ENCODE data around the gene APC2. TPM values are rescaled to one million over a fixed set of nuclear protein-coding genes. Genes with fewer than 3 reads are reported as not detected.

The APC2 gene
- polyA plus RNA-seq, 1 experiment: 0.09 TPM

DNA sequence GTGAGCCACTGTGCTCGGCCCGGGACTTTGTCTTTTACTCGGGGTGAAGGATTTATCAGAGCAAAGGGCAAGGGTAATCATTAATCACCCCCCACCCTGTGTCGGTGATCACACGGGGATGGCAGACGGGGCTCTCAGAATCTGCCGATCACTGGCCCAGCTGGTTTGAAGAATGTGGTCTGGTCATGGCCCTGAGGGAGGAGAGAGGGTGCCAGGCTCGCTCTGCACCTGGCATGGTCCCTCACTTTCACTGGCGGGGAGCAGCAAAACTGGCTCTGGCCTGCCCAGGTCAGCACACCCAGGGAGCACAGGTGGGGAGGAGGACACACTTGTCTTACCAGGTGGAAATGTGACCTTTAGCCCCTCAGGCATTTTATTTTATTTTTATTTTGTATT, 51.3 kb downstream of the APC2 start:
- POLR2A ChIA-PET: interaction anchor here (1.0 kb wide), 1 partner anchor 10 kb away, joined by 3 read pairs; the partner anchor contains the start of gene REEP6
- TF ChIP-seq, protein P1, sequence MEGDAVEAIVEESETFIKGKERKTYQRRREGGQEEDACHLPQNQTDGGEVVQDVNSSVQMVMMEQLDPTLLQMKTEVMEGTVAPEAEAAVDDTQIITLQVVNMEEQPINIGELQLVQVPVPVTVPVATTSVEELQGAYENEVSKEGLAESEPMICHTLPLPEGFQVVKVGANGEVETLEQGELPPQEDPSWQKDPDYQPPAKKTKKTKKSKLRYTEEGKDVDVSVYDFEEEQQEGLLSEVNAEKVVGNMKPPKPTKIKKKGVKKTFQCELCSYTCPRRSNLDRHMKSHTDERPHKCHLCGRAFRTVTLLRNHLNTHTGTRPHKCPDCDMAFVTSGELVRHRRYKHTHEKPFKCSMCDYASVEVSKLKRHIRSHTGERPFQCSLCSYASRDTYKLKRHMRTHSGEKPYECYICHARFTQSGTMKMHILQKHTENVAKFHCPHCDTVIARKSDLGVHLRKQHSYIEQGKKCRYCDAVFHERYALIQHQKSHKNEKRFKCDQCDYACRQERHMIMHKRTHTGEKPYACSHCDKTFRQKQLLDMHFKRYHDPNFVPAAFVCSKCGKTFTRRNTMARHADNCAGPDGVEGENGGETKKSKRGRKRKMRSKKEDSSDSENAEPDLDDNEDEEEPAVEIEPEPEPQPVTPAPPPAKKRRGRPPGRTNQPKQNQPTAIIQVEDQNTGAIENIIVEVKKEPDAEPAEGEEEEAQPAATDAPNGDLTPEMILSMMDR (IDR thresholded peaks at IDR 0.05; ENCODE audit: low read depth, low read length): no peak
- H3K9me3 ChIP-seq (ENCODE audit: control insufficient read depth, insufficient read depth, low read length): peaks cover 9% of the 10 kb centered on the region
- H3K27me3 ChIP-seq (ENCODE audit: control insufficient read depth, insufficient read depth, low read length): peaks cover 22% of the 10 kb centered on the region
- no peak overlapping the region for H3K4me3 ChIP-seq (ENCODE audit: low read depth, low read length)
- CTCF ChIA-PET: no interaction called here
- H3K27ac ChIP-seq (ENCODE audit: low read depth, low read length): no peak overlapping the region
- no peak for DNase-seq (ENCODE audit: low read depth, low spot score)

DNA sequence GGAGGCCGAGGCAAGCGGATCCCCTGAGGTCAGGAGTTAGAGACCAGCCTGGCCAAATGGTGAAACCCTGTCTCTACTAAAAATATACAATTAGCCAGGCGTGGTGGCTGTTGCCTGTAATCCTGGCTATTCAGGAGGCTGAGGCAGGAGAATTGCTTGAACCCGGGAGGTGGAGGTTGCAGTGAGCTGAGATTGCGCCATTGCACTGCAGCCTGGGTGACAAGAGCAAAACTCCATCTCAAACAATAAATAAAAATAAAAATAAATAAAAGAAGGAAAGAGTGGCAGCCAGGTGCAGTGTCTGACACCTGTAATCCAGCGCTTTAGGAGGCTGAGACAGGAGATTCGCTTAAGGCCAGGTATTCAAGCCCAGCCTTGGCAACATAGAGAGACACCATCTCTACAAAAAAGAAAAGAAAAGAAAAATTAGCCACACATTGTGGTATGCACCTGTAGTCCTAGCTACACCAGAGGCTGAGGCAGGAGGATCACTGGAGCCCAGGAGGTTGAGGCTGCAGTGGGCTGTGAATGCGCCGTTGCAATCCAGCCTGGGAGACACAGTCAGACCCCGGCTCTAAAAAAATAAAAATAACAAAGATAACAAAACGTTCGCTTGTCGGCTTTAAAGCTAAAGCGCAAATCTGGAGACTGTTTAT, 52.6 kb downstream of the APC2 start:
- POLR2A ChIA-PET: interaction anchor here (0.7 kb wide), 1 partner anchor 234 kb away, joined by 12 read pairs; no protein-coding TSS in a partner anchor
- H3K9me3 ChIP-seq (ENCODE audit: control insufficient read depth, insufficient read depth, low read length): peaks cover 15% of the 10 kb centered on the region
- TF ChIP-seq, protein P1 (IDR thresholded peaks at IDR 0.05; ENCODE audit: low read depth, low read length): no peak
- CTCF ChIA-PET: no interaction called here
- H3K27ac ChIP-seq (ENCODE audit: low read depth, low read length): no peak overlapping the region
- no peak overlapping the region; the same call in 1 of the 2 replicates for H3K4me3 ChIP-seq (ENCODE audit: low read depth, low read length)
- no peak for DNase-seq (ENCODE audit: low read depth, low spot score)
- peaks cover 18% of the 10 kb centered on the region for H3K27me3 ChIP-seq (ENCODE audit: control insufficient read depth, insufficient read depth, low read length)

DNA sequence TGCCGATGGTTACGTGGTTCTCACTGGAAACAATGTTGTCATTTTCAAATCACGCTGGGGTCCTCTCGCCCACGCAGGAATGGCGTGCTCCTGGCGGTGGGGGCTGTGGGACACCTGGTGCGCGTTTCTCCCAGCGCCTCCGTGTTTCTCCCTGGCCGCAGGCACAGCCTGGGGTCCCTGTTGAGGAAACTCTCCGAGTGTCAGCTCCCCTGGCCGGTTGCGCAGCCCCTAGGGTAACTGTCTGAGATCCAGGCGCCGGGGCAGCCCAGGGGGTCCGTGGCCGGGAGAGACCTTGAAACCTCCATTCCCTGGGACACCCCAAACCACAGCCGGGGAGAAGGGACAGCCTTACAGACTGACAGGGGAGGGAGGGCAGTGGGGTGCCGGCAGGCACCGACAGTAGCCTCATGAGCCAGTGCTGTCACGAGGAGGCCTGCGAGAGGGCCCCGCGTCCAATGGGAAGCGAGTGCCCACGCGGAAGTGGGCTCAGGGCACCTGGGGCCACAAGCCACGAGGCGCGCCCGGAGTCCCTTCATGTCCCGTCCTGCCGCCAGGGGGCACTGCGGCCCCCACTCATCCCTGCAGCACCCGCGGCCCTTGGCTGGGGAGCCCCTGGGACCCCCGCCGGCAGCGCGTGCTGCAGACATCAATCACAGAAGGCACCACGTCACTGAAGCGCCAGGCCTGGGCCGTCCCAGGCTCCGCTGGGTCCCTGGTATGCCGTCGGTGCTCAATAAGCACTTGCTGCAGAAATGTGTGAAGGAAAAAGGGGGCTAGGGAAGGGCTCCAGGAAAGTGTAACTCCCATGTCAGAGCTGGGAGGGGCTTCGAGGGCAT, 53.4 kb downstream of the APC2 start:
- CTCF ChIA-PET: interaction anchor here (1.1 kb wide), 1 partner anchor 11 kb away, joined by 3 read pairs; no protein-coding TSS in a partner anchor
- H3K4me3 ChIP-seq (ENCODE audit: low read depth, low read length): peak overlapping the region; percentile 41
- DNase-seq (ENCODE audit: low read depth, low spot score): no peak
- H3K27ac ChIP-seq (ENCODE audit: low read depth, low read length): no peak overlapping the region
- H3K27me3 ChIP-seq (ENCODE audit: control insufficient read depth, insufficient read depth, low read length): peaks cover 18% of the 10 kb centered on the region
- TF ChIP-seq, protein P1 (IDR thresholded peaks at IDR 0.05; ENCODE audit: low read depth, low read length): peak; percentile 64
- peaks cover 16% of the 10 kb centered on the region for H3K9me3 ChIP-seq (ENCODE audit: control insufficient read depth, insufficient read depth, low read length)
- POLR2A ChIA-PET: interaction anchor here (0.7 kb wide), 1 partner anchor 235 kb away, joined by 12 read pairs; no protein-coding TSS in a partner anchor

DNA sequence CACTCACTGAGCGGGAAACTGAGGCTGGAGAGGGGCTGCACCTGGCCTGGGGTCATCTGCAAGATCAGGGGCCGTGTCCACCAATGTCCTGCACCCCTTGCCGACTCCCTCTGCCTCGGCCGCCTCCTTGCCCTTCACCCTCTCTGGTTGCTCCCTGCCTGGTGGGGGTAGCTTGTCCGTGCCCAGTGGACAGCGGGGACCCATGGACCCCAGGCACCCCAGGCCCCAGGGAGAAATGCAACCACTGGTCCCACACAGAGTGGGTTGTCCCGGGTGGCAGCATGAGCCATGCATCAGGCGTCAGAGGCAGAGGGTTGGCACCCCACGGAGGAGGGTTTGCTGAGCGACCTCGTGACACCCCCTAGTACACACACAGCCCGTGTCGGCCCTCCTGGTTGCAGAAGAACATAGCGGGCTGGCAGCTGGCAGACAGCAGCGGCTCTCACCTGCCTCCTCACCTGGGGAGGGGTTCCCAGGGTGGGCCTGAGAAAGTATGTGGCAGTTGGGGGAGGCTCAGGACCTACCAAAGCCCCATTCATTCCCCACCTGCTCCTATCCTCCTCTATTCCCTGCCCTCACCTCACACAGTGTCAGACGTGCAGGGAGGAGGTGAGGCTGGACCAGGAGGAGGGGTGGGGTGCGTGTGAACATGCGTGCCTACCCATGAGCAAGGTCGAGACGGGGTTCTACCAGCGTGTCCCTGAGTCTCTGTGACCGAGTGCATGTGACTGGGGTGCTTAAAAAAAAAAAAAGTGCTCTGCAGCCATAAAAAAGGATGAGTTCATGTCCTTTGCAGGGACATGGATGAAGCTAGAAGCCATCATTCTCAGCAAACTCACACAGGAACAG, 54.2 kb downstream of the APC2 start:
- H3K4me3 ChIP-seq (ENCODE audit: low read depth, low read length): no peak overlapping the region
- H3K9me3 ChIP-seq (ENCODE audit: control insufficient read depth, insufficient read depth, low read length): peaks cover 19% of the 10 kb centered on the region
- no peak overlapping the region for H3K27ac ChIP-seq (ENCODE audit: low read depth, low read length)
- peaks cover 18% of the 10 kb centered on the region for H3K27me3 ChIP-seq (ENCODE audit: control insufficient read depth, insufficient read depth, low read length)
- ChIA-PET CTCF (interaction anchor here (1.1 kb wide), 1 partner anchor 11 kb away, joined by 3 read pairs; no protein-coding TSS in a partner anchor), POLR2A (no interaction called here)
- TF ChIP-seq, protein P1 (IDR thresholded peaks at IDR 0.05; ENCODE audit: low read depth, low read length): no peak
- DNase-seq (ENCODE audit: low read depth, low spot score): no peak

Data from AG04450 (cell line).